ENCODE measurements around the gene ARSB.

ARSB gene

GRCh38 chr5:78985116-78985724 lies at the start of gene ARSB:
Gene ARSB (minus strand): TSS chr5:78985310. CDS start chr5:78985248, 62 bp downstream.
- peak in 1 of 2 experiments; percentile 11 for DNase-seq (ENCODE audit: low read depth in 2 of 2)

- DNase-seq (ENCODE audit: low read depth in 2 of 2), result no peak
Observed at GRCh38 chr5:79032782-79033181, 47.7 kb upstream of the ARSB start.

GRCh38 chr5:79032031-79032695 lies 47.1 kb upstream of the ARSB start:
- no peak for DNase-seq (ENCODE audit: low read depth in 2 of 2)

- DNase-seq (ENCODE audit: low read depth in 2 of 2), result no peak
Observed at GRCh38 chr5:79031485-79031867, 46.4 kb upstream of the ARSB start.

GRCh38 chr5:79030663-79031484 lies 45.8 kb upstream of the ARSB start:
- DNase-seq (ENCODE audit: low read depth in 2 of 2), result no peak

GRCh38 chr5:79025054-79025472 lies 40.0 kb upstream of the ARSB start:
- peak; percentile 34 for DNase-seq (ENCODE audit: low read depth in 2 of 2)

GRCh38 chr5:79023947-79024346 lies 38.8 kb upstream of the ARSB start:
- no peak for DNase-seq (ENCODE audit: low read depth in 2 of 2)

GRCh38 chr5:79023348-79023747 lies 38.2 kb upstream of the ARSB start:
- DNase-seq (ENCODE audit: low read depth in 2 of 2), result no peak

- no peak for DNase-seq (ENCODE audit: low read depth in 2 of 2)
Observed at GRCh38 chr5:79022771-79023170, 37.7 kb upstream of the ARSB start.

- no peak for DNase-seq (ENCODE audit: low read depth in 2 of 2)
Observed at GRCh38 chr5:79021753-79022152, 36.6 kb upstream of the ARSB start.

- DNase-seq (ENCODE audit: low read depth in 2 of 2), result peak; percentile 68 to 72
Observed at GRCh38 chr5:79020861-79021561, 35.9 kb upstream of the ARSB start.

- DNase-seq (ENCODE audit: low read depth in 2 of 2), result no peak
Observed at GRCh38 chr5:79014631-79015030, 29.5 kb upstream of the ARSB start.

GRCh38 chr5:79011869-79012268 lies 26.8 kb upstream of the ARSB start:
- DNase-seq (ENCODE audit: low read depth in 2 of 2), result no peak

- DNase-seq (ENCODE audit: low read depth in 2 of 2), result peak; percentile 70
Observed at GRCh38 chr5:79011219-79011836, 26.2 kb upstream of the ARSB start.

- DNase-seq (ENCODE audit: low read depth in 2 of 2), result no peak
Observed at GRCh38 chr5:79008362-79008761, 23.3 kb upstream of the ARSB start.

GRCh38 chr5:79007872-79008271 lies 22.8 kb upstream of the ARSB start:
- no peak for DNase-seq (ENCODE audit: low read depth in 2 of 2)

GRCh38 chr5:79005936-79006631 lies 21.0 kb upstream of the ARSB start:
- DNase-seq (ENCODE audit: low read depth in 2 of 2), result no peak

- DNase-seq (ENCODE audit: low read depth in 2 of 2), result no peak
Observed at GRCh38 chr5:79005151-79005550, 20.0 kb upstream of the ARSB start.

GRCh38 chr5:79002374-79002773 lies 17.3 kb upstream of the ARSB start:
- no peak for DNase-seq (ENCODE audit: low read depth in 2 of 2)

GRCh38 chr5:79001471-79001870 lies 16.4 kb upstream of the ARSB start:
- no peak for DNase-seq (ENCODE audit: low read depth in 2 of 2)

GRCh38 chr5:78997090-78997489 lies 12.0 kb upstream of the ARSB start:
- no peak for DNase-seq (ENCODE audit: low read depth in 2 of 2)

All from fibroblast of skin of left quadriceps (primary cell).